Gastroesophageal sphincter (tissue), 4 donors: Measurements from ENCODE around the gene RAB18. TPM values are rescaled to one million over a fixed set of nuclear protein-coding genes. Genes with fewer than 3 reads are reported as not detected.

ENCODE experiments used
- ATAC-seq: fragments of 150-250 bp; one replicate; pipeline ENCODE4 v1.9.1; 2016; ENCODE audit warnings: mild to moderate bottlenecking, moderate library complexity
- H3K27ac ChIP-seq, 4 donors: fragments of 200-600 bp; sonication (generic) in 3 of 4; 1 replicate in 3 of 4; 2 replicates in 1 of 4; pipeline ENCODE4 v1.5.1; 2016 to 2019
- H3K27me3 ChIP-seq: fragments of 200-600 bp; sonication (generic); one replicate; pipeline ENCODE4 v1.5.1; 2019
- H3K36me3 ChIP-seq, 2 donors: fragments of 200-600 bp; sonication (generic); one replicate each; pipeline ENCODE4 v1.5.1; 2019; ENCODE audit warnings: control low read depth in 1 of 2
- H3K4me1 ChIP-seq, 3 donors: fragments of 200-600 bp; sonication (generic); 1 replicate in 2 of 3; 2 replicates in 1 of 3; pipeline ENCODE4 v1.5.1; 2016 to 2019; ENCODE audit warnings: control low read depth in 2 of 3
- H3K4me3 ChIP-seq, 2 donors: fragments of 200-600 bp; sonication (generic); one replicate each; pipeline ENCODE4 v1.5.1; 2019; ENCODE audit warnings: mild to moderate bottlenecking in 1 of 2, moderate library complexity in 1 of 2
- H3K9me3 ChIP-seq, 3 donors: fragments of 200-600 bp; sonication (generic); one replicate each; pipeline ENCODE4 v1.5.1; 2017 to 2019; ENCODE audit warnings: control low read depth in 2 of 3
- EP300 ChIP-seq: sonication (generic); formaldehyde crosslinking; IDR thresholded peaks from one replicate; pipeline ENCODE4 v1.6.1; 2017; ENCODE audit warnings: antibody characterized with exemption, mild to moderate bottlenecking
- POLR2A ChIP-seq, 2 donors: fragments of 450-650 bp; IDR thresholded peaks; one replicate each; pipeline ENCODE4 v1.6.1; 2017; ENCODE audit warnings: antibody characterized with exemption in 2 of 2, mild to moderate bottlenecking in 2 of 2, moderate library complexity in 1 of 2
- POLR2AphosphoS5 ChIP-seq: sonication (generic); formaldehyde crosslinking; IDR thresholded peaks from one replicate; pipeline ENCODE4 v1.6.1; 2017; ENCODE audit warnings: antibody characterized with exemption
- WGBS, 2 donors: methylation state at CpG; one replicate each; pipeline ENCODE4 v1.1.5; 2018; ENCODE audit warnings: low coverage in 1 of 2; 5-methylcytosine and 5-hydroxymethylcytosine counted together
- total RNA-seq, 4 donors: library from RNA; depleted of rRNA; stranded (reverse); fragments of >200 nt; gene quantifications; one replicate each; pipeline ENCODE4 v1.1.0, GENCODE V29; 2016
- TF ChIP-seq, protein P1 (sequence below), 4 experiments: fragments of 200-600 bp in 2 of 4; fragments of 450-650 bp in 2 of 4; sonication (generic) in 1 of 4; IDR thresholded peaks; one replicate each; pipeline ENCODE4 v1.5.1; 2017 to 2019; ENCODE audit warnings: antibody characterized with exemption in 4 of 4, mild to moderate bottlenecking in 2 of 4, moderate library complexity in 2 of 4

Gene RAB18
- total RNA-seq, 4 donors from 2014 or later = 40.5 to 104 (median 77.5) TPM

DNA sequence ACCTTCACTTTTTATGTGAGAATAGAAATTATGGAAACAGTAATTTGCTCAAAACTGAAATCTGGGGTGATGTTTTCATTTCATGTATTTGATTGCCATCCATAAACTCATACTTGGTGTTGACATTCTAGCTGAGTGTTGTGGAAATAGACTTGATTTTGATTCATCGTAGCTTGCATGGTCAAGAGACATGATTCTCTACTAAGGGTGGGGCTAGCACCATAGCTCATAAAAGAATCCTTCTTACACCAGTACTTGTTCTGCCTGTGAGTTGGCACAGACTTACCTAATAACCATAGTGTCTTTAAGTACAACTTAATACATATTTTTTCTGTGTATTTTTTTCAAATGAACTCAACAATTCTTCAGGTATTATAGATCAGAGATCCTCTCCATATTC, 36.6 kb downstream of the RAB18 start:
- no peak overlapping the region for H3K4me3 ChIP-seq
- no peaks in the 10 kb centered on the region for H3K9me3 ChIP-seq
- ATAC-seq = no peak
- H3K4me1 ChIP-seq = no peaks in the 10 kb centered on the region
- H3K36me3 ChIP-seq = peaks cover 0 to 65% of the 10 kb centered on the region in 2 donors
- no peaks in the 10 kb centered on the region for H3K27me3 ChIP-seq
- 80 to 100% methylated on average over 1 of the region's 1 CpG for WGBS, 2 donors
- H3K27ac ChIP-seq = no peak overlapping the region
- TF ChIP-seq POLR2AphosphoS5 (no peak), POLR2A (IDR thresholded peaks at IDR 0.05) (no peak), EP300 (no peak)
- TF ChIP-seq, protein P1, sequence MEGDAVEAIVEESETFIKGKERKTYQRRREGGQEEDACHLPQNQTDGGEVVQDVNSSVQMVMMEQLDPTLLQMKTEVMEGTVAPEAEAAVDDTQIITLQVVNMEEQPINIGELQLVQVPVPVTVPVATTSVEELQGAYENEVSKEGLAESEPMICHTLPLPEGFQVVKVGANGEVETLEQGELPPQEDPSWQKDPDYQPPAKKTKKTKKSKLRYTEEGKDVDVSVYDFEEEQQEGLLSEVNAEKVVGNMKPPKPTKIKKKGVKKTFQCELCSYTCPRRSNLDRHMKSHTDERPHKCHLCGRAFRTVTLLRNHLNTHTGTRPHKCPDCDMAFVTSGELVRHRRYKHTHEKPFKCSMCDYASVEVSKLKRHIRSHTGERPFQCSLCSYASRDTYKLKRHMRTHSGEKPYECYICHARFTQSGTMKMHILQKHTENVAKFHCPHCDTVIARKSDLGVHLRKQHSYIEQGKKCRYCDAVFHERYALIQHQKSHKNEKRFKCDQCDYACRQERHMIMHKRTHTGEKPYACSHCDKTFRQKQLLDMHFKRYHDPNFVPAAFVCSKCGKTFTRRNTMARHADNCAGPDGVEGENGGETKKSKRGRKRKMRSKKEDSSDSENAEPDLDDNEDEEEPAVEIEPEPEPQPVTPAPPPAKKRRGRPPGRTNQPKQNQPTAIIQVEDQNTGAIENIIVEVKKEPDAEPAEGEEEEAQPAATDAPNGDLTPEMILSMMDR (IDR thresholded peaks at IDR 0.05) = no peak

DNA sequence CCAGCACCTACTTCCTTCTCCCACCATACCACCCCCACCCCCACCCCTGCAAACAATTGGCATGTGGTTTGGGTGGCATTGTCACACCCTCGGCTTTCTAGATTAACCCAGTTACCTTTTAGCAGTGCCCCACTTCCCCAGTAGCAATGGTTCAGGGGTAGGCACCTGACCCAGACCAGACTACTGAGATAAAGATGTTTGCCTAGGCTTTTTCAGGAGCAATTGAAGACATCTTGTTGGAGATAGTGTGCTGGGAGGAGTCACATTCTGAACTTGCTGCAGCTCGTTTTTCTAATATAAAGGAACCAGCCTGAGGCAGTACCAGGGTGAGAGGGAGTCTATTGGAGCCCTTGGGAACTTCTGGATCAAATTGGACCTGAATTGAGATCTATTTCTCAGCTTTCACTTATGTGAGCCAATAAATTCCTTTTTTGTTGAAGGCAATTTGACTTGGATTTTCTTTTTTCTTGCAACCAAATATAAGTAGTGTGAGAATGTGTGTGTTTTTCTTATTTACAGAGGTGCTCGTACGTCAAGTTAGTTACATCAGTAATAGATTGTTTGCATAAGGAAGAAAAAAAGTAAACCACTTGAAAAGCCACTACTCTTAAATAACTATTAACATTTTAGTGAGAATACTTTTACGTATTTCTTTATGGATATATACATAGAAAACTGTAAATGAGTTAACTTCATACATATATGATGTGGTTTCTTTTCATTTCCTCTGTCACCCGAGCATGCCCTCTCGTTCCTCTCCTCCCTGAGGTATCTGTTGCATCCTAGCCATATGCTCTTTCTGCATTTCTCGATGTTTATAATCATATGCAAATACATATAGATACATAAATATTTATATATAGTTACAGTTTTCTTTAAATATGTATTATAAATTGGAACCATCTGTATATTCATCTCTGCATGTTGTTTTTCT, 38.0 kb downstream of the RAB18 start:
- Histone ChIP-seq H3K27me3 (no peaks in the 10 kb centered on the region), H3K36me3 (peaks cover 0 to 58% of the 10 kb centered on the region in 2 donors), H3K9me3 (no peaks in the 10 kb centered on the region), H3K27ac (no peak overlapping the region), H3K4me3 (no peak overlapping the region), H3K4me1 (no peaks in the 10 kb centered on the region)
- 69 to 85% methylated on average over 7 to 8 of the region's 8 CpGs for WGBS, 2 donors
- ATAC-seq = no peak
- TF ChIP-seq, protein P1 (IDR thresholded peaks at IDR 0.05) = no peak
- TF ChIP-seq POLR2AphosphoS5 (no peak), POLR2A (IDR thresholded peaks at IDR 0.05) (no peak), EP300 (no peak)

DNA sequence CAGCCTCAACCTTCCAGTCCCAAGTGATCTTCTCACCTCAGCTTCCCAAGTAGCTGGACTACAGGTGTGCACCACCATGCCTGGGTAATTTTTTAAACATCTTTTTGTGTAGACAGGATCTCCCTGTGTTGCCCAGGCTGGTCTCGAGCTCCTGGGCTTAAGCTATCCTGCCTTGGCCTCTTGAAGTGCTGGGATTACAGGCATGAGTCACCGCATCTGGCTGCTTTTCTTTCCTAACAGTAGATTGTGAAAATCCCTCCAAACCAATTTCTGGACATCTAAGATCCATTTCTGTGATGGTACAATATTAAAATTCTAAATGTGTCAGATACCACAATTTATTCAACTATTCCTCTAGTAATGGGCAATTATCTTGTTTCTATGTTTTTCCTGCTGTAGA, 38.7 kb downstream of the RAB18 start:
- H3K4me1 ChIP-seq = no peaks in the 10 kb centered on the region
- no peaks in the 10 kb centered on the region for H3K27me3 ChIP-seq
- peaks cover 0 to 56% of the 10 kb centered on the region in 2 donors for H3K36me3 ChIP-seq
- H3K27ac ChIP-seq = no peak overlapping the region
- no peak overlapping the region for H3K4me3 ChIP-seq
- WGBS, 2 donors = 53 to 60% methylated on average over 1 to 2 of the region's 2 CpGs
- TF ChIP-seq EP300 (no peak), POLR2AphosphoS5 (no peak), POLR2A (IDR thresholded peaks at IDR 0.05) (no peak)
- TF ChIP-seq, protein P1 (IDR thresholded peaks at IDR 0.05) = no peak
- no peaks in the 10 kb centered on the region for H3K9me3 ChIP-seq
- no peak for ATAC-seq

DNA sequence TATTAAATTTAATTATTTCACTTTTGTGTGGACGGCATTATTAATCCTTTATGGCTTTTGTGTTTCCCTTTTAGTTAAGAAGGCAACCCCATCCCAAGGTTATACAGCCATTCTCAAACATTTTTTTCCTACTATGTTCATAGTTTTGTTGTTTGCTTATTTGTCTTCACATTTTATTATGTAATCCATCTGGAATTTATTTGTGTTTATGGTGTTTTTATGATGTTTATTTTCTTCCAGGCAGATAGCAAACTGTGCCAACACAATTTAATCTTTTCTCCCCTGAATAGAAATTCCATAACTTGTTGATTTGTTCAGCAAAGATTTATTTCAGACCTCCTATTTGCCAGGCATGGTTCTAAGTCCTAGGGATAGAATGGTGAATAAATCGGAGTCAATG, 42.9 kb downstream of the RAB18 start:
- TF ChIP-seq, protein P1 (IDR thresholded peaks at IDR 0.05) = no peak
- TF ChIP-seq POLR2AphosphoS5 = no peak
- TF ChIP-seq EP300 = no peak
- no peak for TF ChIP-seq POLR2A (IDR thresholded peaks at IDR 0.05)
- no peak overlapping the region for H3K4me3 ChIP-seq
- no peak for ATAC-seq
- no peaks in the 10 kb centered on the region for H3K9me3 ChIP-seq
- peaks cover 0 to 29% of the 10 kb centered on the region in 2 donors for H3K36me3 ChIP-seq
- H3K4me1 ChIP-seq = no peaks in the 10 kb centered on the region
- 93 to 100% methylated on average over 2 of the region's 2 CpGs for WGBS, 2 donors
- H3K27me3 ChIP-seq = no peaks in the 10 kb centered on the region
- H3K27ac ChIP-seq = no peak overlapping the region

DNA sequence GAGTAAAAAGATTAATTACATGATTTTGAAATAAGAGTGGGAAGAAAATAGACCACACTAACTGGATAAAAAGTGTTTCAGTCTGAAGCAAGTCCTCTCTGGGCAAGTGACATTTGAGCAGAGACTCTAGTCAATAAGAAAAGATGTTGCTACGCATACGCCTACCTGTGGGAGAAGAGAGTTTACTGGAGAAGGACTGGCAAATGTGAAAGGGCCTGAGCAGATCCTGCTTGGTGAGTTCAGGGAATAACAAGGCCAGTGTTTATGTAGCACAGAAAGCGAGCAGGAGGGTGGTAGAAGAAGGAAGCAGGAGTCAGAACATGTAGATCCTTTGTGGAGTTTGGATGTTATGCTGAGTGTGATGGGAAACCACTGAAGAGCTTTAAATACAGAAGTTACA, 43.4 kb downstream of the RAB18 start:
- 96 to 97% methylated on average over 3 of the region's 3 CpGs for WGBS, 2 donors
- no peaks in the 10 kb centered on the region for H3K4me1 ChIP-seq
- H3K36me3 ChIP-seq = peaks cover 0 to 25% of the 10 kb centered on the region in 2 donors
- TF ChIP-seq POLR2AphosphoS5 (no peak), EP300 (no peak), POLR2A (IDR thresholded peaks at IDR 0.05) (no peak)
- TF ChIP-seq, protein P1 (IDR thresholded peaks at IDR 0.05) = no peak
- H3K9me3 ChIP-seq = no peaks in the 10 kb centered on the region
- ATAC-seq = no peak
- H3K4me3 ChIP-seq = no peak overlapping the region
- H3K27me3 ChIP-seq = no peaks in the 10 kb centered on the region
- no peak overlapping the region for H3K27ac ChIP-seq
